ENCODE data around the gene NPTX1.

NPTX1 gene

GRCh38 chr17:80477647-80478478 is 1.5 kb upstream of the NPTX1 start:
- DNase-seq: no peak

- no peak for DNase-seq
These were observed 655 bp upstream of the NPTX1 start for GRCh38 chr17:80476877-80477646.

GRCh38 chr17:80474961-80475909 is 1.2 kb downstream of the NPTX1 start:
- DNase-seq: no peak

GRCh38 chr17:80474231-80474960 is 2.0 kb downstream of the NPTX1 start:
- no peak for DNase-seq

- no peak for DNase-seq
These were observed 2.7 kb downstream of the NPTX1 start for GRCh38 chr17:80473701-80474100.

GRCh38 chr17:80472996-80473395 is 3.4 kb downstream of the NPTX1 start:
- no peak for DNase-seq

- DNase-seq: peak; percentile 47
These were observed 4.5 kb downstream of the NPTX1 start for GRCh38 chr17:80471922-80472321.

- DNase-seq: no peak
These were observed 5.8 kb downstream of the NPTX1 start for GRCh38 chr17:80470603-80471002.

- DNase-seq: no peak
These were observed 6.7 kb downstream of the NPTX1 start for GRCh38 chr17:80469667-80470066.

- DNase-seq: no peak
These were observed 7.5 kb downstream of the NPTX1 start for GRCh38 chr17:80468781-80469493.

GRCh38 chr17:80468242-80468641 is 8.2 kb downstream of the NPTX1 start:
- no peak for DNase-seq

GRCh38 chr17:80466188-80466705 is 10.2 kb downstream of the NPTX1 start:
- no peak for DNase-seq

- DNase-seq: no peak
These were observed 11.0 kb downstream of the NPTX1 start for GRCh38 chr17:80465327-80465974.

GRCh38 chr17:80464486-80464885 is 11.9 kb downstream of the NPTX1 start:
- DNase-seq: no peak

GRCh38 chr17:80463784-80464400 is 12.5 kb downstream of the NPTX1 start:
- no peak for DNase-seq

GRCh38 chr17:80461528-80462160 is 14.8 kb downstream of the NPTX1 start:
- no peak for DNase-seq

GRCh38 chr17:80460429-80460834 is 16.0 kb downstream of the NPTX1 start:
- DNase-seq: no peak

GRCh38 chr17:80459234-80459633 is 17.2 kb downstream of the NPTX1 start:
- DNase-seq: no peak

GRCh38 chr17:80458016-80458415 is 18.4 kb downstream of the NPTX1 start:
- no peak for DNase-seq

Measured in CD4-positive, alpha-beta T cell treated with Interleukin-15 for 1 hour (primary cell).